GM19395 (cell line): ENCODE measurements around the gene RNF123.
"Not testable (repeated sequence)": the region's sequence is repeated elsewhere in the genome, so short reads cannot be mapped to it uniquely, and the experiment has no call there.

Source experiments
- ATAC-seq: cut with Tn5 transposase; IDR thresholded peaks from one replicate; pipeline ENCODE4 v1.9.1; 2021; ENCODE audit warnings: mild to moderate bottlenecking, moderate library complexity; ENCODE audit not compliant: unreplicated experiment

Gene RNF123

GRCh38 chr3:49734752-49735151, 45.4 kb downstream of the RNF123 start:
- no peak for ATAC-seq

- no peak for ATAC-seq
These were observed 48.8 kb downstream of the RNF123 start for GRCh38 chr3:49738067-49738713.

GRCh38 chr3:49740427-49740826, 51.1 kb downstream of the RNF123 start:
- ATAC-seq = no peak

GRCh38 chr3:49745986-49746385, 56.6 kb downstream of the RNF123 start:
- no peak for ATAC-seq

- ATAC-seq = no peak
These were observed 58.6 kb downstream of the RNF123 start for GRCh38 chr3:49747792-49748480.

GRCh38 chr3:49748874-49749273, 59.5 kb downstream of the RNF123 start:
- not testable (repeated sequence) for ATAC-seq

GRCh38 chr3:49750056-49750455, 60.7 kb downstream of the RNF123 start:
- ATAC-seq = no peak

- no peak for ATAC-seq
These were observed 62.1 kb downstream of the RNF123 start for GRCh38 chr3:49751501-49751900.

GRCh38 chr3:49754536-49754935, 65.2 kb downstream of the RNF123 start:
- ATAC-seq = no peak

- no peak for ATAC-seq
These were observed 66.7 kb downstream of the RNF123 start for GRCh38 chr3:49756036-49756435.

- ATAC-seq = no peak
These were observed 67.8 kb downstream of the RNF123 start for GRCh38 chr3:49757197-49757596.

GRCh38 chr3:49759226-49759625, 69.9 kb downstream of the RNF123 start:
- ATAC-seq = no peak

- ATAC-seq = no peak
These were observed 72.3 kb downstream of the RNF123 start for GRCh38 chr3:49761661-49762060.

- no peak for ATAC-seq
These were observed 74.6 kb downstream of the RNF123 start for GRCh38 chr3:49763981-49764380.

GRCh38 chr3:49769286-49769915, 80.0 kb downstream of the RNF123 start:
- no peak for ATAC-seq

GRCh38 chr3:49769926-49770325, 80.6 kb downstream of the RNF123 start:
- no peak for ATAC-seq
